Gastrocnemius medialis (tissue), 4 donors: ENCODE results near the gene BCL11B.

ENCODE experiments used
- POLR2A ChIP-seq, 2 donors: fragments of 450-650 bp; IDR thresholded peaks; one replicate each; pipeline ENCODE4 v1.6.1; 2017; ENCODE audit warnings: antibody characterized with exemption in 2 of 2, mild to moderate bottlenecking in 2 of 2, moderate library complexity in 2 of 2
- TF ChIP-seq, protein P1 (sequence below), 5 experiments: fragments of 450-650 bp in 3 of 5; fragments of 200-600 bp in 2 of 5; sonication (generic) in 2 of 5; IDR thresholded peaks in 4 of 5; conservative IDR thresholded peaks in 1 of 5; 1 replicate in 4 of 5; 2 replicates in 1 of 5; pipeline ENCODE4 v1.5.1; 2016 to 2019; ENCODE audit warnings: antibody characterized with exemption in 5 of 5, mild to moderate bottlenecking in 3 of 5, moderate library complexity in 3 of 5

DNA sequence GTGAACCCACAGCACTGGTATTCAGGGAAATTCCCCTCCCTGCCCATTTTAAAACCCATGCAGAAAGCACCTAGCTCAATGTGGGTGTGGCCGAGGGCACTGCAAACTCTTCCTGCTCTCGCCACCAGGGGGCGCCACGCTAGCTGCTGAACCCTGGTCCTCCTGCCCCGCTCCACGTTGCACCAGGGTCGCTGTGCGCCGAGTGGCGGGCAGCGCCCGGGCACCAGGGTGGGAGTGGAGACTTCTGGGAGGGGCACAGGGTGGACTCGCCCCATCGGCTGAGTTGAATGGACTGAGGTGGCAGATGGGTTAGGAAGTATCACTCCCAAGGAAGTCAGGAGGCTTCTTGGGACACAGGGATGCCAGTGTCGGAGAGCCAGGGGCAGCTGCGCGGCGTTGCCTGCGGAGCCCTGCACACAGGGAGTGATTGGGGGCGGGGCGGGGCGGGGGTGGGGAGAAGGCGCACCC lies 48.1 kb upstream of the BCL11B start:
- TF ChIP-seq, protein P1, sequence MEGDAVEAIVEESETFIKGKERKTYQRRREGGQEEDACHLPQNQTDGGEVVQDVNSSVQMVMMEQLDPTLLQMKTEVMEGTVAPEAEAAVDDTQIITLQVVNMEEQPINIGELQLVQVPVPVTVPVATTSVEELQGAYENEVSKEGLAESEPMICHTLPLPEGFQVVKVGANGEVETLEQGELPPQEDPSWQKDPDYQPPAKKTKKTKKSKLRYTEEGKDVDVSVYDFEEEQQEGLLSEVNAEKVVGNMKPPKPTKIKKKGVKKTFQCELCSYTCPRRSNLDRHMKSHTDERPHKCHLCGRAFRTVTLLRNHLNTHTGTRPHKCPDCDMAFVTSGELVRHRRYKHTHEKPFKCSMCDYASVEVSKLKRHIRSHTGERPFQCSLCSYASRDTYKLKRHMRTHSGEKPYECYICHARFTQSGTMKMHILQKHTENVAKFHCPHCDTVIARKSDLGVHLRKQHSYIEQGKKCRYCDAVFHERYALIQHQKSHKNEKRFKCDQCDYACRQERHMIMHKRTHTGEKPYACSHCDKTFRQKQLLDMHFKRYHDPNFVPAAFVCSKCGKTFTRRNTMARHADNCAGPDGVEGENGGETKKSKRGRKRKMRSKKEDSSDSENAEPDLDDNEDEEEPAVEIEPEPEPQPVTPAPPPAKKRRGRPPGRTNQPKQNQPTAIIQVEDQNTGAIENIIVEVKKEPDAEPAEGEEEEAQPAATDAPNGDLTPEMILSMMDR (IDR thresholded peaks at IDR 0.05 in 4 of 5, conservative IDR thresholded peaks at IDR 0.05 in 1 of 5), result peak; percentile 30 to 70 (median 48)
- TF ChIP-seq POLR2A (IDR thresholded peaks at IDR 0.05), result no peak
